ENCODE data around the gene DDX42.

DDX42 gene, protein sequence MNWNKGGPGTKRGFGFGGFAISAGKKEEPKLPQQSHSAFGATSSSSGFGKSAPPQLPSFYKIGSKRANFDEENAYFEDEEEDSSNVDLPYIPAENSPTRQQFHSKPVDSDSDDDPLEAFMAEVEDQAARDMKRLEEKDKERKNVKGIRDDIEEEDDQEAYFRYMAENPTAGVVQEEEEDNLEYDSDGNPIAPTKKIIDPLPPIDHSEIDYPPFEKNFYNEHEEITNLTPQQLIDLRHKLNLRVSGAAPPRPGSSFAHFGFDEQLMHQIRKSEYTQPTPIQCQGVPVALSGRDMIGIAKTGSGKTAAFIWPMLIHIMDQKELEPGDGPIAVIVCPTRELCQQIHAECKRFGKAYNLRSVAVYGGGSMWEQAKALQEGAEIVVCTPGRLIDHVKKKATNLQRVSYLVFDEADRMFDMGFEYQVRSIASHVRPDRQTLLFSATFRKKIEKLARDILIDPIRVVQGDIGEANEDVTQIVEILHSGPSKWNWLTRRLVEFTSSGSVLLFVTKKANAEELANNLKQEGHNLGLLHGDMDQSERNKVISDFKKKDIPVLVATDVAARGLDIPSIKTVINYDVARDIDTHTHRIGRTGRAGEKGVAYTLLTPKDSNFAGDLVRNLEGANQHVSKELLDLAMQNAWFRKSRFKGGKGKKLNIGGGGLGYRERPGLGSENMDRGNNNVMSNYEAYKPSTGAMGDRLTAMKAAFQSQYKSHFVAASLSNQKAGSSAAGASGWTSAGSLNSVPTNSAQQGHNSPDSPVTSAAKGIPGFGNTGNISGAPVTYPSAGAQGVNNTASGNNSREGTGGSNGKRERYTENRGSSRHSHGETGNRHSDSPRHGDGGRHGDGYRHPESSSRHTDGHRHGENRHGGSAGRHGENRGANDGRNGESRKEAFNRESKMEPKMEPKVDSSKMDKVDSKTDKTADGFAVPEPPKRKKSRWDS

DNA sequence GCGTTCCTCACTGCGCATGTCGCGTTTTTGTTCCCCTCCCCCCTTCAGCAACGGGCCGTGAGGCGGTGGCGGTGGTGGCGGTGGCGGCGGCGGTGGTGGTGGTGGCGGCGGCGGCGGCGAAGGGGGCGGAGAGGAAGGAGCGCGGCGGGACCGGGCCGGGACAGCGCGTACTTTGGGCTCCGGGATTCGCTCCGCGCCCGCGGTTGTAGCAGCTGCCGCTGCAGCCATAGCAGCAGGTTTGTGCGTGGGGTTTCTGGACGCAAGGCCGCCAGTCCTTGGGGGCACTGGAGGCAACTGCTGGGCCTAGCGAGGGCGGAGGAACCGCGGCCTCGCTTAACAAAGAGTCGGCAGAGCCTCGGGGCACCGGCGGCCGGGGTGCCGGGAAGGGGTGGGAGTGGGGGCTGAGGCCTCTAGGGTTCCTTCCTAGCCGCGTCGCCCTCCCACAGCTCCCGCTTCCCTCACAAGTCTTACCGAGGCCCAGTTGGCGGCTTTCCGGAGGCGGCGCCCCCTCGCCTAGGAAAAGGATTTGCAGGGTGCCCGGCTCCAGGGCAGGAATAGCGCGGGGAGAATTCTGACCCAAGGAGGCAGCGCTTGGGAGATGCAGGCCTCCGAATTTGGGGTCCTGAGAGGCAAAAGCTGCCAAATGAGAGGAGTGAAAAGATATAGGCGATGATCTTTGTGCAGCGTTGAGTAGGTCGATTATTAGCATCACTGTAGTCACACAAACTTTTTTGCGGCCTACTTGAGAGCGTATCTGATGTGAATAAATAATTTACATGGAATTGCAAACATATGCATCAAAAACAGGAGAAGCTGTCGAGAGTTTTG lies at the start of gene DDX42:
TSS of gene DDX42 (plus strand) at position 30 of the 828 bp plus-strand sequence. CDS start 12,880 bp downstream, outside the sequence.
- FAIRE-seq, result no peak

DNA sequence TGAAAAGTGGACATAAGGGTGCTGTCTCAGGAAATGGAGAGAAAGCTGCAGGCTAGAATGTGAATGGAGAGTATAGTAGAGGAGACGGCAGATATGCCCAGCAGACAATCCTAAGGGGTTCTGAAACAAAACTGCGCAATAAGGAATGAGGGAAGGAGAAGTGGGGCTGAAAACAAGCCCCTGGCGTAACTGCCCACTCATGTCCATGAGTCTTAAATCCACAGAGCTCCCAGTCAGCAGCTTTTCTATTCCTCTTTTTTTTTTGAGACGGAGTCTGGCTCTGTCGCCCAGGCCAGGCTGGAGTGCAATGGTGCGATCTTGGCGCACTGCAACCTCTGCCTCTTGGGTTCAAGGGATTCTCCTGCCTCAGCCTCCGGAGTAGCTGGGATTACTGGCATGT lies 38.3 kb upstream of the DDX42 start:
- no peak for FAIRE-seq

DNA sequence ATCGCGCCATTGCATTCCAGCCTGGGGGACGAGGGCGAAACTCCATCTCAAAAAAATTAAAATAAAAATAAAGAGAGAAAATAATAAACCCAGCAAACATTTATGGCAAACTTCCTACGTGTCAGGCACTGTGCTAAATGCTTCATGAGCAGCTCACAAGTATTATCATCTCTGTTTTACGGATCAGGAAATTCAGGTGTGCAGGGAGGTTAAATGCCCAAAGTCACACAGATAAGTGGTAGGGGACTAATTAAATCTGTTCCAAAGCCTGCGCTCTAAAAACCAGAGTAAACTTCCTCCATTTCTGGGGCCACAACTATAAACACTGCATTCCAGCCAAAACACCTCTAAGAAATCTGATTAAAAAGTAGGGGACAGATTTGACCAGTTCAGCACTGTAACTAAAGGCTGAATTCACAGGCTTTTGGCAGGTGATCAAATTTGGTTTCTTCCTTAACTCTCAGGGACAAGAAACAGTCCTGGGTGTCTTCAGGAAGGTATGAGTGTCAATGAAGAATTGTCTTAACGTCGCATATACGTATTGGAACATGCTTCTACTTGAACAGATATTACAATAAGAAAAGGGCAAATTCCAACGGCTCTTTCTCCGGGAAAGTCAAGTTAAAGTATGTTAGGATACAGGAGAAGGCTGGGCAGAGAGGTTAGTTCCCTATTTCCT lies 33.4 kb upstream of the DDX42 start:
- no peak for FAIRE-seq

DNA sequence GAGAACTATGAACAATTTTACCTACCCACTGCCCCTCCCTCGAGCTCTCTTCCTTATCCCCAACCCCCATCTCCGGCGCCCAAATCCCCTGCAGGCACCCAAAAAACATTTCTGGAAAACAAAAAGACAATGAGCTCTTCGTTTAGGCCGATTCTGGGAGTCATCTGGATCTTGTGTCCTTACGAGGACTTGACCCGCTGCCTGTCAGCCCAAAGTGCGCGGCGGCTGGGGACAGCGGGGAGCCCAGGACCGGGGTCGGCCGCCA lies 32.9 kb upstream of the DDX42 start:
- no peak for FAIRE-seq

DNA sequence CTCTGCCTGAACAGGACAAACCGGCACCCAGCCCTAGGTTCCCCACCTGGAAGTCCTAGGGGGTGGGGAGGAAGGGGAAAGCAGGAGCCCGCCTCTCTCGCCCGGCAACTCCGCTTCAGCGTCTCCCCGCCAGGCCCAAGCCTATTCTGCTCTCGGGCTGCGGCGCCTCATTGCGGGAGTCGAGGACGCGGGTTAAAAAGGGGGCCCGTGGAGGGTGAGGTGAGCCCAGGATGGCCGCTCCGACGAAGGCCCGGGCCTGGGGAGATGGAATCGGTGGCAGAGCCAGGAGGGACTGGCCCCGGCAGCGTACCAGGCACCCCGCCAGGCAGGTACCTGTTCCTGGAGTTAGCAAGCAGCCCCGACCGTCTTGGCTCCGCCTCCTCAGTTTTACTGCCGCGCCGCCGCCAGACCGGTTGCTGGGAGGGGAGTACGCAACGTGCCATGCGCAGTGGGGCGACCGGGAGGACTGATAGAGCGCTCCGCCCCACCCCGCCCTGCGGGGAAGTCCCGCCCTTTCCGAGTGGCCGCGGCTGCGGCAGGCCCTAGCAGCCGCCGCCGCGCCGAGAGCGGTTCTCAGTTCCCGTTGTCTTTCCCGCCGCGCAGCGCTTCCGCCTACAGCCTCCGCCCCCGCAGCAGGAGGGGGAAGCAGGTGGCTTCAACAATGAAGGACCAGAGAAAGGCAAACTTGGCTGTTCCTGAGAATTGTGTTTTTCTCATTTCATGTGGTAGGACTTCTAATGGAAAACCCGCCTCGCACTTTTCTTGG lies 32.4 kb upstream of the DDX42 start, which contains the start of gene STRADA:
TSS of gene STRADA (minus strand) at position 392 of the 766 bp plus-strand sequence. CDS start 13,430 bp downstream, outside the sequence.
- no peak for FAIRE-seq

DNA sequence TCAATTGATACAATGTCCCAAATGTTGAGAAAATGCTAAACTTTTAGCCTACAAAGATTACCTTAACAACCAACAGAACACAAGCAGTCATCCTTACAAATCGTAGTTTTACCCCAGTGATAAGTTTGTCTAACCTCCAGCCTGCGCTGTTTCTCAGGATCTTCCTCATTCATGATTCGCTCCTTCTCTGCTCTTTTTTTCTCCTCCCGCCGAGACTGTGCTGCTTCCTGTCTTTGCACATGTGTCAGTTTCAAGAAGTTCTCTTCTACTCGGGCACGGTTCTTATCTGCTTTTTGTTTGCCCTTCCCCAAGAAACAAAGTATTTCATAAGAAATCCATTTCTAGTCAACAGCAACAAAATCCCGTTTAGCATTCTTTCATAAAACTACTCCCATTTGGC lies 22.2 kb upstream of the DDX42 start:
- FAIRE-seq, result no peak

DNA sequence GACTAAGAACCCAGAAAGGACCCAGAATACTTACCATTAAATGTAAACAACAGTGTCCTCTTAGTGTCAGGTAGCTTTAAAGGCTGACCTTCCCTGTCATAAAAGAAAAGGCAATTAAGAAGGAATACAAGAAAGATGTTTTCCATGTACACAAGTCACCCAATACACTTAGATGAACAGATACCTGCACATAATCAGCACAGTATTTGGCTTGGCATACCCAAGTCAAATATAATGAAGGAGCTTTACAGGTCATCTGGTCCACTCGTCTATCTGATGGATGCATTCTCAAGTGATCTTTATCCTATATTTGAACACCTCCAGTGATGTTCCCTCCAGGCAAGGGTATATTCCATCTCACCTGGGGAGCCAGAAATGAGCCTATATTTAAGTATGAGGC lies 21.3 kb upstream of the DDX42 start:
- FAIRE-seq, result no peak

DNA sequence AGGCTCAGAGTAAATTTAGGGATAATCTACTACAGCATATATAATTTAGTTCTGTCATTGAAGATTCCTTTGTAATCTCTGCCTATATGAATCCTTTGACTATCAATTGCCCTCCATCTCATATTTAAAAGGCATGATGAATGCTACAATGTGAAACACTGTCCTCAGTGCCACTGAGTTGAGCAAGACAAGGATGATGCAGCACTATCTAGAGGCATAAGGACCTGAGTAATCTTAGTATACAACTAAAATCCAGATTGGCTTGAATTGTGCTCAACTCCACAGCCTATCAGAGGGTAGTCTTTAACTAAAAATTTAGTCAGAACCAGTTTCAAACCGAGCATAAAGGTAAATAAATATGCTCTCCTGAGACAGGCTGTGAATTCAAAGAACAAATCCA lies 20.8 kb upstream of the DDX42 start:
- no peak for FAIRE-seq

DNA sequence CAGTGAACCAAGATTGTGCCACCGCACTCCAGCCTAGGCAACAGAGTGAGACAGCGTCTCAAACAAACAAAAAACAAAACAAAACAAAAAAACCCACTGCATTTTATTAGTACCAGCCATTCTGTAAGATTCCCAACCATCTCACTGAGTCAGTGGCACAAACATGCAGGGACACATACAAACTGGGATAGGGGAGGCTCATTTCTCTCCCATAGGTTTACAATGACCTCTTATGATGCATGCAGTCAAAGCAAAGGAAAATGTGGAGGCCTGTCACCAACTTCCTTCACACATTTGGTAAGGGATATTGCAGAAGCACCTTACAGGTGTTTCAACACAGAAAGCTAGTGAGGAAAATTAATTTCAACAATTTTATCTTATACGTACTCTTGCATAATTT lies 19.9 kb upstream of the DDX42 start:
- FAIRE-seq, result no peak

DNA sequence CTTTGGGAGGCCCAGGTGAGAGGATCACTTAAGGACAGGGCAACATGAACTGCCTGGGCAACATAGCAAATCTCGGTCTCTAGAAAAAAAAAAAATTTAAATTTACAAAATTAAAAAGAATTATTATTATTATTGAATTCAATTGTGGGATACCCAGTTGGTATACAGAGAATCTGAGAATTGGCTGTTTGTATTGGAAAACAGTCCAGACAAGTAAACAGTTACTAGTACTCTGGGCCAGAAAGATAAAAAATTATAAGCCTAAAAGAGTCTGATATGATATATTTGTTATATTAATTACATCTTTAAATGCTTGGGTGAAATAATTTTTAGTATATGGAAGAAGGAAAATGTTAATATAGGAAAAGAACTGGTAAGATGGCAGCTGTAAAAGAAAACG lies 15.5 kb upstream of the DDX42 start:
- no peak for FAIRE-seq

DNA sequence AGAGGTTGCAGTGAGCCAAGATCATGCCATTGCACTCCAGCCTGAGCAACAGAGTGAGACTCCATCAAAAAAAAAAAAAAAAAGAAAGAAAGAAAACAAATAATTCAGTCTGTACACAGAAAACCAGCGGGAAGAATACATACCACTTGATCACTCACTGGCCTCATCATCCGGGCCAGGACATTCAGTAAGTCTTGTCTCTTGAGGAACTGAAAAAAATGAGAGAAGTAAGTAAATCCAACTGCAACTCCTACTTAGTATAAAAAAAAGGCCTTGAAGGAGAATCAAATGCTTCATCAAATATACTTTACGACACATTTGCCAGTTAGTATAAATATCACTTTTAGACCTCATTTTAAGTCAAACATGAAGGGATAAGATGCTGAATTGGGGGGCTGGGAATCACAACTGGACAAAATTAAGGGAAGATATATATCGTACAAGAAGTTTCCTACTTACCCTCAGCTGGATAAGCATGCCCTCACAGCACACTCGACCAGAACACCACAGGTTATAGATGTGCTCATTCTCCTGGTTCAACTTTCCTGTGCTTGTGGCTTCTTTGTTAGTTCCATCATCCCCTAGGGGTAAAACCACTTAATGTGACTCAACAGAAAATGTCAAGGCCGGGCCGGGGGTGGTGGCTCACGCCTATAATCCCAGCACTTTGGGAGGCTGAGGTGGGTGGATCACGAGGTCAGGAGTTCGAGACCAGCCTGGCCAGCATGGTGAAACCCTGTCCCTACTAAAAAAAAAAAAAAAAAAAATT lies 13.0 kb upstream of the DDX42 start:
- FAIRE-seq, result no peak

DNA sequence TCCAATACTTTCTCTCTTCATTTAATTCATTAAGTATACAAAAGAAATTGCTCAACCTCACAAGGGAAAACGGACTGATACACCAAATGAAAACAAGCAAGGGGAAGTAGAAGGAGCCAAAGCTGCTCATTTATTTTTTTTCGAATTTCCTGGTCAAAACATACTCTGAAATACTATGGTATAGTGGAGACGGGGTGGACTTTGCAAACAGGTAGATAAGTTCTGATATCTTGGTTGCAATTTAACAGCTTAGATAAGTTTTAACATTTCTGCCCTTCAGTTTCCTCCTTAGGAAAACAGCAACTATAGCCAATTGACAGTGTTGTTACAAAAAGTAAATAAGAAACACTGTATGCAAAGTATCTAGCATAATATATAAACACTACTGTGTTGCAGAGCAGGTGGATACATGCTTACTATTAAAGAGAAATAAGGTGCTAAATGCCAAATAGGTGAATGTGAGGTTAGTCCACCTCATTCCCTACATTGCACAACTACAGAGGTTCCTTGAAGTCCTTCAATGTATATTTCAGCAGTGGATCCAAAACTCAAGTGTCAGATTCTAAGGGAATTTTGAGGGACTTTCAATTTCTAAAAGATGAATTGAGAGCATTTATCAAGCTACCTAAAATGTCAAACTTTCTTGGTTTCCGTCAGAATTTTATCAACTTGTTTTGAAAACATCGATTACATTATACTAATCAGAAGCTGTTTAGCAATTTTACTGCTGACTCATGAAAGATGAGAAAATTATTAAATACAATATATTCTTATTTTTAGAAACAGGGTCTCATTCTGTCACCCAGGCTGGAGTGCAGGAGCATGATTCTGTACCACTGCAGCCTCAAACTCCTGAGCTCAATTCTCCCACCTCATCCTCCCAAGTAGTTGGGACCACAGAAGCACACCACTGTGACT lies 11.6 kb upstream of the DDX42 start:
- FAIRE-seq, result no peak

DNA sequence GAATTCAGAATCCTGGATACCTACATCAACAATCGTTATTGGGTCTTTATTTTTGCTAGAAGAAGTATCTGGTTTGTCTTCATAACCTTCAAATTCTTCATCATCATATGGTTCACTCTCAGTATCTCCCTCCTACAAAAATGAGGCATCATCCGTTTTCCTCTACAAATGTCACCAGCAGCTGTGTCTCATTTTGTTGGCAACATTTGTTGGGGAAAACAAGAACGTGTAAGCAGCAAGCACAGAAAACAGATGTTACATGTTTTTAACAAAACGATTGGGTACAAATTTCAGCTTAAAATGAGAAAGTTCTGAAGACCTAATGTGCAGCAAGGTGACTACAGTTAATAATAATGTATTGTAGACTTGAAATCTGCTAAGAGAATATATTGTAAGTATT lies 9.3 kb upstream of the DDX42 start:
- FAIRE-seq, result no peak

DNA sequence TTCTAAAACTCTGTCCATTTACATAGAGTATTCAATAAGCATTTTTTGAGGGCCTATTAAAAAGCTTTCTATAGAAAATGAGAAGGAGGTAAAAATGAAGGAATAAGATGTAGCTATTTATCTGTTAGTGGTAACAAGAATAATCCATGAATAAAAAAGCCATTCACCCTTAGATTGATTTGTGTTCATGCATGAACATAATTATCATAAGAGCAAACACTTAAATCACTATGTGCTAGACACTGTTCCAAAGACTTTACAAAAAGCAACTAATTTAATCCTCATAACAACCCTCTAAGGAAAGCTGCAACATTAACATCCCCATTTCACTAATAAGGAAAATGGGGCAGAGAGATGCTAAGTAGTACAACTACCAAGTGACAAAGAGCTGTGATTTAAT lies 7.2 kb upstream of the DDX42 start:
- no peak for FAIRE-seq

DNA sequence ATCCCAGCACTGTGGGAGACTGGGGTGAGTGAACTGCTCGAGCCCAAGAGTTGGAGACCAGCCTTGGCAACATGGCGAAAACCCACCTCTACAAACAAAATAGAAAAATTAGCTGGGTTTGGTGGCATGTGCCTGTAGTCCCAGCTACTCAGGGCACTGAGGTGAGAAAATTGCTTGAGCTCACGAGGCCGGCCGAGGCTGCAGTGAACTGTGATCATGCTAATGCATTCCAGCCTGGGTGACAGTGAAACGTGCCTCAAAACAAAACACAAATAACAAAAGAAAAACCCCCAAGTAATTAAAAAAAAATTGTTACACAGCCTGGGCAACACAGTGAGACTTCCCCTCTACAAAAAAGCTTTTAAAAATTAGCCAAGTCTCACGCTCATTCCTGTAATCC lies 5.5 kb upstream of the DDX42 start:
- FAIRE-seq, result no peak

DNA sequence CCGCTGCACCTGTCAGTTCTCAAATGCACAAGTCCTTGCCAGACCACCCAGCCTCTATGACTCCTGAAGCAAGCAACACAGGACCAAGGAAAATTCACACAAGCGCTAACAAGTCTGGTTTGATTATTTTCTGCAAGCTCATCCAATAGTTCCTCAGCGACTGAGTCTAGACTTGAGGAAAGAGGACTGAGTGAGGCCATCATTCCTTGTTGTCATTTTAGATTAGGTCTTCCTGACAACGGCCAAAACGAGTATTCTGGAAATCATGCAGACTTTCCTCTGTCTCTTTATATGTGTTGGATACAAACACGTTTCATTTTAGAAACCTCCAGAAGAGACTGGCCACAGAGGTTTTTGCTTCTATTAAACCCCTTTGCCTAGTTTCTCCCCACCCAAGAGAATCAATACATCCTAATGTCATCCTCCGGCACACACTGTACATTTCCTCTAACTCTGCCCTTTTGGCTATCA lies 1.1 kb upstream of the DDX42 start:
- no peak for FAIRE-seq

DNA sequence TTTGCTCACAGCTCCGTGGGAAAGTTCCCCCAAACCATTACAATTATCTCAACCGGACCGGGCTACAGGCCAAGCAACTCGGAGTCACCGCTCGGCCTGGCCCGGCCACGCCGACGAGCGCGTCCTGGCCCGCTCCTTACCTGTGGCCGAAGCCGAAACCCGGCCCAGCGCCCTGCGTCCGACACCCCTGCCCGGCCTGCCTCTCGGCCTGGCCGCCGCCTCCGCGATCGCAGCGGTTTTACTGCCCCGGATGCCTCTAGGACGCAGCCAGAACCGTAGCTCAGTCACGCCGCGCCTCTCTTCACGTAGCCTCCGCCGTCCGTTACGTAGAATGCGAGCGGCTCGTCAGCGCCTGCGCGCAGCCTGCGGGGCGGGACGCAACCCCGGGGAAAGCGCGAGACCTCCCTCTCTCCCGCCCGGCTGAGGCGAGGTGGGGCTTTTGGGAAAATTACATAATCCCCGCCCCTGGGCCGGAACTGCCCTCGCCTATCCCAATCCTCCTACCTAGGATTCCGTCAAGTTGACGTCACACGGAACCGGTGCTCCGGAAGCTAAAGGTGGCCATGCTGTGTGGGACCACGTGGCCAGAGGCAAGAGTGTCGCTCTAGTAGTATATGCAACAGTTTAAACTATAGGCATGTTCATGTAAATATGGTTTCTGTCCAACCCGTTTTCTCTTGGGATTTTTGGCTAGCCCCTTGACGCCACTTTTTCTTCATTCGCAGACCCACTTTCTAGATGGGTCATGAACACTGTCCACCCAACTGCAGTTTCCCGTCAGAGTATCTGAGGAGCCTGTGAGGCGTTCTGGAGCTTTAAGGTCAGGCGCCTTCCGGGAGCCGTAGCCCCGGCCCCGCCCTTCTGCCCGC lies 464 bp upstream of the DDX42 start, which contains the start of gene CCDC47:
TSS of gene CCDC47 (minus strand) at position 326 of the 869 bp plus-strand sequence. CDS start 7,422 bp downstream, outside the sequence.
- FAIRE-seq, result peak; percentile 97

DNA sequence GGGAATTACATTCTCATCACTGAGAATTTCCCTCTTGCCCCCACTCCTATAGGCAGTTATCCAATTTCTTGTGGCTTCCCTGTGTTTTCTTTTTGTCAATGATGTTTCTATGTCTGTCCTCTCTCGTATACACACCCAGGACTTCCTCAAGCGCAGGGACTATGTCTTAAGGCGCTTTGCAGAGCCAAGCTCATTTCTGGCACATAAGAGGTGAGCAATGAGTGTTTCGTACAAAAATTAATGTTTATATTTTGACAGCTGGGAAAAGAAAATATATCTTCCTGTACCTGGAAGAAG lies 947 bp downstream of the DDX42 start:
- FAIRE-seq, result no peak

DNA sequence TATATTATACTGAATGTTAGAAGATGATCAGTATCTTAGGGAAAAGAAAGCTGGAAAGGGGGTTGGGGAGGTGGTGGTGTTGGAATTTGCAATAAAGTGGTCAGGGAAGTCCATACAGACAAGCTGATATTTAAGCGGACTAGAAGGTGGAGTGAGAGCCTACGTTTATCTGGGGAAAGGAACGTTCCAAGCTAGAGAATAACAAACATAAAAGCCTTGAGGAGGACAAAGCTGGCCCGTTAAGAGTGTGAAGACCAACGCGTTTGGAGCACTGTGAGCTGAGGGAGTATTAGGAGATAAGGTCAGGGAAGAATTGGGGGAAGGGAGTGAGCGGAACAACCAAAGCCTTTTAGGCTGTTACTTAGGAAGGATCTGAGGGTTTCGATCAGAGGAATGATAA lies 1.4 kb downstream of the DDX42 start:
- FAIRE-seq, result no peak

Measured in endometrium (tissue), 2 donors.